Keratinocyte (primary cell): ENCODE measurements around the gene IL17C. TPM values are rescaled to one million over a fixed set of nuclear protein-coding genes. Genes with fewer than 3 reads are reported as not detected.

Experiments used
- DNase-seq: peaks from one replicate; pipeline ENCODE4 v3.0.0-alpha.2; 2011; ENCODE audit warnings: low read depth, missing footprints, low spot score
- FAIRE-seq: peaks from 2 replicates; lab custom pipeline; 2011; peaks lifted over from hg19 to GRCh38; lab: Jason Lieb, UNC
- H2AFZ ChIP-seq: 2 replicates; pipeline ENCODE4 v1.6.0; 2012; ENCODE audit warnings: low read length, control low read depth, inconsistent platforms; ENCODE audit not compliant: control insufficient read depth
- H3K27ac ChIP-seq: 2 replicates; pipeline ENCODE4 v1.5.1; 2011; ENCODE audit warnings: low read length; ENCODE audit not compliant: control insufficient read depth, insufficient read depth
- H3K27me3 ChIP-seq: 3 replicates; pipeline ENCODE4 v1.6.0; 2011; ENCODE audit warnings: low read length; ENCODE audit not compliant: control insufficient read depth, insufficient read depth; ENCODE audit errors: extremely low read depth
- H3K36me3 ChIP-seq, 2 experiments: 2 replicates in 1 of 2; 3 replicates in 1 of 2; pipeline ENCODE4 v1.5.1; 2011; ENCODE audit warnings: low read length in 2 of 2, mild to moderate bottlenecking in 1 of 2; ENCODE audit not compliant: control insufficient read depth in 2 of 2, insufficient read depth in 2 of 2; ENCODE audit errors: extremely low read depth in 1 of 2
- H3K4me1 ChIP-seq: 3 replicates; pipeline ENCODE4 v1.5.1; 2011; ENCODE audit warnings: low read length; ENCODE audit not compliant: control insufficient read depth, insufficient read depth; ENCODE audit errors: extremely low read depth
- H3K4me2 ChIP-seq: 3 replicates; pipeline ENCODE4 v1.6.0; 2011; ENCODE audit warnings: low read depth, low read length; ENCODE audit not compliant: control insufficient read depth, insufficient read depth; ENCODE audit errors: extremely low read depth
- H3K4me3 ChIP-seq, 3 experiments: fragments of 200-600 bp in 1 of 3; sonication (generic) in 1 of 3; 2 replicates in 2 of 3; 3 replicates in 1 of 3; pipeline ENCODE4 v1.5.1; 2011 to 2016; ENCODE audit warnings: low read length in 3 of 3, mild to moderate bottlenecking in 3 of 3, control low read depth in 2 of 3, inconsistent platforms in 1 of 3, low read depth in 1 of 3, mixed read lengths in 1 of 3, mixed run types in 1 of 3, moderate library complexity in 1 of 3; ENCODE audit not compliant: control insufficient read depth in 2 of 3, insufficient read depth in 2 of 3; ENCODE audit errors: extremely low read depth in 1 of 3
- H3K79me2 ChIP-seq: 2 replicates; pipeline ENCODE4 v1.6.0; 2012; ENCODE audit warnings: low read length; ENCODE audit not compliant: control insufficient read depth, insufficient read depth
- H3K9ac ChIP-seq: 3 replicates; pipeline ENCODE4 v1.6.0; 2011; ENCODE audit warnings: low read length; ENCODE audit not compliant: control insufficient read depth, insufficient read depth; ENCODE audit errors: extremely low read depth
- H3K9me1 ChIP-seq: 3 replicates; pipeline ENCODE4 v1.6.0; 2011; ENCODE audit warnings: low read length; ENCODE audit not compliant: control insufficient read depth, insufficient read depth; ENCODE audit errors: extremely low read depth
- H3K9me3 ChIP-seq: 2 replicates; pipeline ENCODE4 v1.5.1; 2012; ENCODE audit warnings: low read depth, low read length; ENCODE audit not compliant: control insufficient read depth
- H4K20me1 ChIP-seq: 3 replicates; pipeline ENCODE4 v1.6.0; 2011; ENCODE audit warnings: low read length; ENCODE audit not compliant: control insufficient read depth, insufficient read depth; ENCODE audit errors: extremely low read depth
- CTCF ChIP-seq, 3 experiments: IDR thresholded peaks in 1 of 3; conservative IDR thresholded peaks in 1 of 3; optimal IDR thresholded peaks in 1 of 3; 2 replicates in 2 of 3; 3 replicates in 1 of 3; pipeline versions ENCODE3 to v1.5.1; 2011; ENCODE audit warnings: low read length in 3 of 3, mild to moderate bottlenecking in 3 of 3, moderate library complexity in 2 of 3, control low read depth in 1 of 3, inconsistent platforms in 1 of 3; ENCODE audit not compliant: insufficient read depth in 2 of 3; ENCODE audit errors: extremely low read depth in 1 of 3
- EZH2 ChIP-seq: IDR thresholded peaks from one replicate; pipeline ENCODE4 v1.6.1; 2012; ENCODE audit warnings: inconsistent platforms, mild to moderate bottlenecking, low read length, moderate library complexity
- dilution Hi-C: fragments of 300-500 bp; cut with MboI; formaldehyde crosslinking; loops from one replicate; pipeline ENCODE4 v1.7.0; 2020; ENCODE audit warnings: low sequenced_read_pairs; ENCODE audit not compliant: extremely low pct_ligation_motif_present
- polyA plus RNA-seq, 5 experiments: library from polyadenylated mRNA; depleted of rRNA in 3 of 5; stranded (reverse) in 3 of 5; stranded (forward) in 1 of 5; unstranded in 1 of 5; fragments of >200 nt; gene quantifications; 1 replicate in 1 of 5; 2 replicates in 3 of 5; 3 replicates in 1 of 5; pipeline versions ENCODE4 v1.2.1 to v1.2.3, GENCODE V29; 2011 to 2012; ENCODE audit warnings: missing spikeins in 2 of 5, low read depth in 1 of 5, low replicate concordance in 1 of 5

Gene IL17C
- polyA plus RNA-seq, 1 donor (not counting 4 experiments of a cell fraction or from before 2014, with no cell fraction given) = not detected

DNA sequence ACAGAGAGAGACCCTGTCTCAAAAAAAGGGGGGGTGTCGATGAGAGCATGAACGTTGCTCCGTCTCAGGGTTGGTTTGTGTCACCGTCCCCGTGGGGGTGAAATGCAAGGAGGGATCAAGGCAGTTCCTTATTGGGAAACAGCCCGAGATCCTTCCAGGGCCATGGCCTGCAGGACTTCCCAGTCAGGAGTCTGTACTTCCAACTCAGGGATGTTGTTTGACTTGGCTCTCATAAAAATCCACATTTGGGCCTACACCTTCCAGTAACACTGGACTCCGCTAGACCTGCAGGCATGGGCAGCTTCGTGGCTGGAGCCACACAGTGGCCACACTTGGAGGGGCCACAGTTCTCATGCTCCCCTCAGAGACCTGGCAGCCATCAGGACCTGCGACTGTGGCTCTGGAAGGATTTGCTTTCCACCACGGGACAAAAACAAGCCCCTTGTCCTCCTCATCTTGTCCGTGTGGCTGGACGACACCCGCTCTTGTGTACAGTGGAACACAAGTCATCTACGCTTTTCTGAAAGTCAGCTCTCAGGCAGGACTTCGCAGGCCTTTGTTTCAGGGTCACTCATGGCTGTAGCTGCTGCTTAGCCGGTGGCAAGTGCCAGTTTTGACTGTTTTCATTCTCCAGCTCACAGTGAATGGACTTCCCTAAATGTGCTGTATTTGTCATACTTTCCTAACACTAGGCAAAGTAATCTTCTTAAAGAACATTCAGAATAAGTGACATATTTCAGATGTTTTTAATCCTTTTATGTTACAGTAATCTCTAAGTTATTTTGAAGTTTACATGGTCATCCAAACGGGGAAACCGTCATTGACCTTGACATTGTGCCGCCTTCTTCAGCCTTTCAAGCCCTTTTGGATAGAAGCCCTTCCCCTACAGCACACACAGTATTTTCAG is 24.2 kb upstream of the IL17C start:
- Histone ChIP-seq H3K4me3 (no peak overlapping the region), H4K20me1 (peaks cover 7% of the 10 kb centered on the region), H3K4me2 (no peak overlapping the region), H3K27ac (no peak overlapping the region), H3K9me1 (no peaks in the 10 kb centered on the region), H3K36me3 (peaks cover 17 to 21% of the 10 kb centered on the region in 2 experiments), H3K27me3 (no peaks in the 10 kb centered on the region), H3K79me2 (no peaks in the 10 kb centered on the region), H3K9ac (no peak overlapping the region), H3K9me3 (no peaks in the 10 kb centered on the region), H3K4me1 (no peaks in the 10 kb centered on the region), H2AFZ (no peak overlapping the region)
- no peak for DNase-seq
- FAIRE-seq = no peak
- dilution Hi-C loops = no loop called here
- TF ChIP-seq CTCF (optimal IDR thresholded peaks at IDR 0.05 in 1 of 3, IDR thresholded peaks at IDR 0.05 in 1 of 3, conservative IDR thresholded peaks at IDR 0.05 in 1 of 3; ENCODE audit: extremely low read depth in 1 of 3, insufficient read depth in 2 of 3, low read length in 3 of 3) (no peak), EZH2 (no peak)

DNA sequence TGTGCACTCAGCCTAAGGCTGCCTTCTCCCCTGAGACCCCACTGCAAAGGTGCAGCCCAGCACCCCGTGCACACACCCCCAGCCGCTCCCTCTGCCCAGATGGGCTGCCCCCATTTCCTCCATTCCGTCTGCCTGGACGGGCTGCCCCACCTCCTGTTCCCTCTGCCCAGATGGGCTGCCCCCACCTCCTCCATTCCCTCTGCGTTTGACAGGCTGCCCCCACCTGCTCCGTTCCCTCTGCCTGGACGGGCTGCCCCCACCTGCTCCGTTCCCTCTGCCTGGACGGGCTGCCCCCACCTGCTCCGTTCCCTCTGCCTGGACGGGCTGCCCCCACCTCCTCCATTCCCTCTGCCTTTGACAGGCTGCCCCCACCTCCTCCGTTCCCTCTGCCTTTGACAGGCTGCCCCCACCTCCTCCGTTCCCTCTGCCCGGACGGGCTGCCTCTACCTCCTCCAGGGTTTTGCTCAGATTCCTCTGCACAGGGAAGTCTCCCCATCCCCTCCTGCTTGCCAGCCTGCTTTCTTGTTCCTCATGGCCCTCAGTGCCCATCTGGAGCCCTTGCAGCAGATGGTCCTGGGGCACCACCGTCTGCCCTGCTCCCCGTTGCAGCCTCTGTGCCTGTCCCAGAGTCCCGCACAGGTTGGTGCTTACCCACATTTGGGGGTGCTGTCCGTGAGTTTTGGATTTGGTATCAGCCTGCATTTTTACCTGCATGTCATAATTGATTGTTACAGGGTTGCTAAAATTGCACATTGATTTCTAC is 23.4 kb upstream of the IL17C start:
- no peak overlapping the region for H3K4me3 ChIP-seq
- peaks cover 3% of the 10 kb centered on the region for H3K79me2 ChIP-seq
- peaks cover 11% of the 10 kb centered on the region for H4K20me1 ChIP-seq
- TF ChIP-seq EZH2 = no peak
- TF ChIP-seq CTCF (optimal IDR thresholded peaks at IDR 0.05 in 1 of 3, IDR thresholded peaks at IDR 0.05 in 1 of 3, conservative IDR thresholded peaks at IDR 0.05 in 1 of 3; ENCODE audit: extremely low read depth in 1 of 3, insufficient read depth in 2 of 3, low read length in 3 of 3) = no peak
- no peaks in the 10 kb centered on the region for H3K4me1 ChIP-seq
- H3K9ac ChIP-seq = no peak overlapping the region
- no peak overlapping the region for H3K27ac ChIP-seq
- DNase-seq = no peak
- no peak overlapping the region for H2AFZ ChIP-seq
- H3K36me3 ChIP-seq = peaks cover 17 to 24% of the 10 kb centered on the region in 2 experiments
- H3K9me1 ChIP-seq = no peaks in the 10 kb centered on the region
- dilution Hi-C loops = no loop called here
- H3K9me3 ChIP-seq = no peaks in the 10 kb centered on the region
- H3K4me2 ChIP-seq = no peak overlapping the region
- H3K27me3 ChIP-seq = no peaks in the 10 kb centered on the region
- no peak for FAIRE-seq
